H9 (cell line): Measurements from ENCODE around the gene PGPEP1. TPM values are rescaled to one million over a fixed set of nuclear protein-coding genes. Genes with fewer than 3 reads are reported as not detected.

Experiments used
- DNase-seq: peaks from one replicate; pipeline ENCODE4 v3.0.0-alpha.2; 2017
- H2AFZ ChIP-seq: one replicate; pipeline ENCODE4 v1.6.1; 2013; ENCODE audit warnings: mild to moderate bottlenecking, low read length, control low read depth, moderate library complexity
- H2AK5ac ChIP-seq: 2 replicates; pipeline ENCODE4 v1.6.1; 2013; ENCODE audit warnings: low read length, control low read depth, mixed read lengths; ENCODE audit not compliant: insufficient read length
- H2BK120ac ChIP-seq: one replicate; pipeline ENCODE4 v1.6.1; 2013; ENCODE audit warnings: low read depth, mild to moderate bottlenecking, low read length, control low read depth, inconsistent platforms; ENCODE audit not compliant: poor library complexity, severe bottlenecking
- H2BK12ac ChIP-seq: 2 replicates; pipeline ENCODE4 v1.6.1; 2013; ENCODE audit warnings: low read length, control low read depth, mixed read lengths, low read depth; ENCODE audit not compliant: insufficient read length
- H2BK15ac ChIP-seq: 2 replicates; pipeline ENCODE4 v1.6.1; 2013; ENCODE audit warnings: low read depth, low read length, control low read depth
- H2BK20ac ChIP-seq: one replicate; pipeline ENCODE4 v1.6.1; 2013; ENCODE audit warnings: low read depth, mild to moderate bottlenecking, low read length, control low read depth, inconsistent platforms; ENCODE audit not compliant: poor library complexity, severe bottlenecking
- H2BK5ac ChIP-seq: 2 replicates; pipeline ENCODE4 v1.6.1; 2013; ENCODE audit warnings: low read length, control low read depth, mixed read lengths; ENCODE audit not compliant: insufficient read length
- H3K14ac ChIP-seq: 2 replicates; pipeline ENCODE4 v1.6.1; 2013; ENCODE audit warnings: low read length, control low read depth; ENCODE audit not compliant: insufficient read depth
- H3K18ac ChIP-seq: 2 replicates; pipeline ENCODE4 v1.6.1; 2013; ENCODE audit warnings: low read depth, mild to moderate bottlenecking, mixed read lengths, low read length, control low read depth; ENCODE audit not compliant: insufficient read length
- H3K23ac ChIP-seq: 2 replicates; pipeline ENCODE4 v1.6.1; 2013; ENCODE audit warnings: low read length, control low read depth, mixed read lengths, low read depth; ENCODE audit not compliant: insufficient read length
- H3K23me2 ChIP-seq: 2 replicates; pipeline ENCODE4 v1.6.1; 2013; ENCODE audit warnings: low read depth, mild to moderate bottlenecking, mixed read lengths, low read length, control low read depth; ENCODE audit not compliant: insufficient read length, poor library complexity, severe bottlenecking
- H3K27ac ChIP-seq: 2 replicates; pipeline ENCODE4 v1.5.1; 2013; ENCODE audit warnings: low read length, control low read depth, mixed read lengths, low read depth; ENCODE audit not compliant: insufficient read length
- H3K27me3 ChIP-seq: 2 replicates; pipeline ENCODE4 v1.6.1; 2013; ENCODE audit warnings: low read length, control low read depth, inconsistent platforms; ENCODE audit not compliant: insufficient read depth
- H3K4ac ChIP-seq: 2 replicates; pipeline ENCODE4 v1.6.1; 2013; ENCODE audit warnings: low read depth, mild to moderate bottlenecking, control low read depth, inconsistent platforms, low read length, moderate library complexity
- H3K4me1 ChIP-seq: 2 replicates; pipeline ENCODE4 v1.6.1; 2013; ENCODE audit warnings: low read length, control low read depth, inconsistent platforms; ENCODE audit not compliant: insufficient read depth
- H3K4me2 ChIP-seq: 2 replicates; pipeline ENCODE4 v1.6.1; 2013; ENCODE audit warnings: low read length, control low read depth, mixed read lengths; ENCODE audit not compliant: insufficient read length, insufficient read depth
- H3K56ac ChIP-seq: 2 replicates; pipeline ENCODE4 v1.6.1; 2013; ENCODE audit warnings: low read depth, mild to moderate bottlenecking, mixed read lengths, low read length, control low read depth; ENCODE audit not compliant: insufficient read length
- H3K79me1 ChIP-seq: 2 replicates; pipeline ENCODE4 v1.6.1; 2013; ENCODE audit warnings: low read depth, mild to moderate bottlenecking, moderate library complexity, low read length, control low read depth, inconsistent platforms; ENCODE audit not compliant: insufficient read depth, poor library complexity, severe bottlenecking
- H3K79me2 ChIP-seq: 2 replicates; pipeline ENCODE4 v1.6.1; 2013; ENCODE audit warnings: low read length, control low read depth, inconsistent platforms; ENCODE audit not compliant: insufficient read depth
- H3K9ac ChIP-seq: 2 replicates; pipeline ENCODE4 v1.6.1; 2013; ENCODE audit warnings: low read length, control low read depth, mixed read lengths; ENCODE audit not compliant: insufficient read length; ENCODE audit errors: extremely low read depth
- H3K9me3 ChIP-seq: one replicate; pipeline ENCODE4 v1.6.1; 2013; ENCODE audit warnings: low read depth, low read length, inconsistent platforms; ENCODE audit not compliant: control insufficient read depth
- H3T11ph ChIP-seq: one replicate; pipeline ENCODE4 v1.6.1; 2013; ENCODE audit warnings: mild to moderate bottlenecking, low read length, control low read depth, inconsistent platforms
- H4K20me1 ChIP-seq: one replicate; pipeline ENCODE4 v1.6.1; 2013; ENCODE audit not compliant: control insufficient read depth, insufficient read length, insufficient read depth
- H4K5ac ChIP-seq: 2 replicates; pipeline ENCODE4 v1.6.1; 2013; ENCODE audit warnings: low read depth, mild to moderate bottlenecking, mixed read lengths, low read length, control low read depth; ENCODE audit not compliant: insufficient read length
- H4K8ac ChIP-seq: replicated peaks from 2 replicates; pipeline ENCODE4 v1.6.1; 2013; ENCODE audit warnings: low read length, control low read depth, mixed read lengths, low read depth; ENCODE audit not compliant: insufficient read length
- H4K91ac ChIP-seq: 2 replicates; pipeline ENCODE4 v1.6.1; 2013; ENCODE audit warnings: low read depth, mild to moderate bottlenecking, moderate library complexity, mixed read lengths, low read length, control low read depth; ENCODE audit not compliant: insufficient read length
- H3K27ac Mint-ChIP-seq, 3 experiments: 2 replicates in 2 of 3; 3 replicates in 1 of 3; pipeline ENCODE4 v1.8.0; 2020 to 2021; ENCODE audit warnings: mixed read lengths in 3 of 3, mild to moderate bottlenecking in 1 of 3, moderate library complexity in 1 of 3
- H3K27me3 Mint-ChIP-seq: 2 replicates; pipeline ENCODE4 v1.8.0; 2021; ENCODE audit warnings: low read depth, mild to moderate bottlenecking, moderate library complexity, mixed read lengths
- H3K36me3 Mint-ChIP-seq, 3 experiments: 2 replicates in 2 of 3; 3 replicates in 1 of 3; pipeline ENCODE4 v1.8.0; 2020 to 2021; ENCODE audit warnings: low read depth in 3 of 3, mixed read lengths in 3 of 3; ENCODE audit not compliant: insufficient read depth in 1 of 3
- H3K4me1 Mint-ChIP-seq, 2 experiments: 2 replicates each; pipeline ENCODE4 v1.8.0; 2020; ENCODE audit warnings: mixed read lengths in 2 of 2
- H3K4me3 Mint-ChIP-seq, 2 experiments: 2 replicates in 1 of 2; 3 replicates in 1 of 2; pipeline ENCODE4 v1.8.0; 2020 to 2021; ENCODE audit warnings: mild to moderate bottlenecking in 2 of 2, mixed read lengths in 2 of 2, moderate library complexity in 1 of 2
- H3K9me3 Mint-ChIP-seq, 2 experiments: 2 replicates in 1 of 2; 3 replicates in 1 of 2; pipeline ENCODE4 v1.8.0; 2020; ENCODE audit warnings: mild to moderate bottlenecking in 2 of 2, mixed read lengths in 2 of 2, moderate library complexity in 1 of 2
- WGBS: extraction: QIAGEN DNeasy Blood & Tissue Kit; methylation state at CpG from one replicate; pipeline ENCODE4 v1.1.7; 2013; ENCODE audit warnings: missing lambda C conversion rate, low lambda C conversion rate, mixed read lengths; ENCODE audit not compliant: insufficient read length; ENCODE audit errors: extremely low coverage; 5-methylcytosine and 5-hydroxymethylcytosine counted together
- total RNA-seq: library from RNA; stranded (reverse); gene quantifications from 2 replicates; pipeline ENCODE4 v1.2.1, GENCODE V29; 2021
- TF ChIP-seq, protein P1 (sequence below): fragments of 200-600 bp; sonication (generic); conservative IDR thresholded peaks from 3 replicates; pipeline ENCODE4 v1.8.0; 2021; ENCODE audit warnings: antibody characterized with exemption, mild to moderate bottlenecking

Gene PGPEP1
- total RNA-seq, 1 experiment from 2014 or later, result 64.8 TPM

DNA sequence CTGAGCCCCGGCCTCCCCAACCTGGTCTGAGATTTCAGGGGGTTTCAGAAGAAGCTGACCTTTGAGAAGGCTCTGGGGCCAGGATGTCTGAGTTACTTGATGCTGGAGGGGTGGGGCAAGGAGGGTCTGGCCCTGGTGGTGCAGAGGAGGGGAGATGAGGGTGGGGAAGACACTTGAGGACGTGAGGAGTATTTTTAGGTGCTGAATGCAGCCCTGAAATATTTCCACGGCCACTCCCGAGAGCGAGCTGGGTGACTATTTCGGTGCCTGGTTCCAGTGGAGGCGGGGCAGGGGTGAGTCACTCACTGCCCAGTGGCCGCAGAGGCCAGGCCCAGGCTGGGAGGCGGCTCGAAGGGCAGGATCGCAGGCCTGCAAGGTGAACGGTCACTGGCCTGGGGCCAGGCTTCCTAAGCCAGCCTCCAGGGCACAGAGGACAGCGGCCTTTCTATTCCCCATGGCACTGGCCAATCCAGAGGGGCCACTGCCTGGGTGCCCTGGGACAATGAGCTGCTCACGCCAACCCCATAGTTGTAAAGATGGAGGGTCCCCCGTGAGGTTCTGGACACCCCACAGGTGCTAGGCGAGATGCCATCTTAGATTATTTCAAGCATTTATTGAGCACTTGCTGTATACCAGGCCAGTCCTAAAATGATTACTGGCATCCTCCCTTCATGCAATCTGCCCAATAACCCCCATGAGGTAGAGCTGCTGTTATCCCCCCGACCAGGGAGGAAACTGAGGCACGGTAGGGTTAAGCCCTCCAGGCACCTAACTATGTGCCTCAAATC, 39.3 kb upstream of the PGPEP1 start:
- WGBS, result no CpG with 5 or more reads among the region's 18 CpGs
- no peak overlapping the region for H4K91ac ChIP-seq
- H3K56ac ChIP-seq, result no peak overlapping the region
- H3K4me3 Mint-ChIP-seq, result no peak overlapping the region
- no peak overlapping the region for H2BK120ac ChIP-seq
- no peak overlapping the region for H3K14ac ChIP-seq
- no peak overlapping the region for H2BK5ac ChIP-seq
- no peaks in the 10 kb centered on the region for H3K27me3 ChIP-seq
- no peaks in the 10 kb centered on the region; a peak in 1 of 5 replicates for H3K9me3 Mint-ChIP-seq
- no peak overlapping the region for H2BK15ac ChIP-seq
- H2AK5ac ChIP-seq, result no peak overlapping the region
- peaks cover 25 to 33% of the 10 kb centered on the region in 2 experiments for H3K4me1 Mint-ChIP-seq
- no peak overlapping the region for H2AFZ ChIP-seq
- peaks cover 5% of the 10 kb centered on the region; the same call in 1 of the 2 replicates for H3K4me1 ChIP-seq
- H3K23me2 ChIP-seq, result peaks cover 3% of the 10 kb centered on the region
- H3K18ac ChIP-seq, result no peak overlapping the region
- no peak overlapping the region for H2BK12ac ChIP-seq
- TF ChIP-seq, protein P1, sequence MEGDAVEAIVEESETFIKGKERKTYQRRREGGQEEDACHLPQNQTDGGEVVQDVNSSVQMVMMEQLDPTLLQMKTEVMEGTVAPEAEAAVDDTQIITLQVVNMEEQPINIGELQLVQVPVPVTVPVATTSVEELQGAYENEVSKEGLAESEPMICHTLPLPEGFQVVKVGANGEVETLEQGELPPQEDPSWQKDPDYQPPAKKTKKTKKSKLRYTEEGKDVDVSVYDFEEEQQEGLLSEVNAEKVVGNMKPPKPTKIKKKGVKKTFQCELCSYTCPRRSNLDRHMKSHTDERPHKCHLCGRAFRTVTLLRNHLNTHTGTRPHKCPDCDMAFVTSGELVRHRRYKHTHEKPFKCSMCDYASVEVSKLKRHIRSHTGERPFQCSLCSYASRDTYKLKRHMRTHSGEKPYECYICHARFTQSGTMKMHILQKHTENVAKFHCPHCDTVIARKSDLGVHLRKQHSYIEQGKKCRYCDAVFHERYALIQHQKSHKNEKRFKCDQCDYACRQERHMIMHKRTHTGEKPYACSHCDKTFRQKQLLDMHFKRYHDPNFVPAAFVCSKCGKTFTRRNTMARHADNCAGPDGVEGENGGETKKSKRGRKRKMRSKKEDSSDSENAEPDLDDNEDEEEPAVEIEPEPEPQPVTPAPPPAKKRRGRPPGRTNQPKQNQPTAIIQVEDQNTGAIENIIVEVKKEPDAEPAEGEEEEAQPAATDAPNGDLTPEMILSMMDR, result no peak
- H3K27ac ChIP-seq, result no peak overlapping the region
- H4K5ac ChIP-seq, result no peak overlapping the region
- H3K27ac Mint-ChIP-seq, result peak overlapping the region in 1 of 3 experiments; percentile 61; a peak in 1 of 7 replicates
- DNase-seq, result no peak
- H3K23ac ChIP-seq, result no peak overlapping the region
- H3K27me3 Mint-ChIP-seq, result no peaks in the 10 kb centered on the region; the same call in 1 of the 2 replicates
- H3T11ph ChIP-seq, result no peak overlapping the region
- no peak overlapping the region for H3K4me2 ChIP-seq
- no peaks in the 10 kb centered on the region for H4K20me1 ChIP-seq
- no peak overlapping the region for H4K8ac ChIP-seq
- no peak overlapping the region for H2BK20ac ChIP-seq
- H3K4ac ChIP-seq, result no peak overlapping the region
- no peaks in the 10 kb centered on the region for H3K79me2 ChIP-seq
- H3K9ac ChIP-seq, result no peak overlapping the region
- H3K9me3 ChIP-seq, result no peaks in the 10 kb centered on the region
- H3K79me1 ChIP-seq, result no peaks in the 10 kb centered on the region
- H3K36me3 Mint-ChIP-seq, result peaks cover 0 to 3% (median 0%) of the 10 kb centered on the region in 3 experiments; a peak in 2 of 7 replicates
